Coronary artery (tissue), 2 donors: Measurements from ENCODE around the gene MYO1D.

ENCODE experiments used
- DNase-seq: peaks from one replicate; pipeline ENCODE4 v3.0.0-alpha.2; 2017; ENCODE audit warnings: low spot score
- H3K27ac ChIP-seq, 2 donors: fragments of 200-600 bp; sonication (generic); one replicate each; pipeline ENCODE4 v1.5.1; 2016 to 2019
- H3K4me3 ChIP-seq: fragments of 200-600 bp; sonication (generic); 2 replicates; pipeline ENCODE4 v1.5.1; 2016; ENCODE audit warnings: mild to moderate bottlenecking, moderate library complexity
- TF ChIP-seq, protein P1 (sequence below): fragments of 200-600 bp; sonication (generic); IDR thresholded peaks from one replicate; pipeline ENCODE4 v1.5.1; 2019; ENCODE audit warnings: antibody characterized with exemption

The MYO1D gene

DNA sequence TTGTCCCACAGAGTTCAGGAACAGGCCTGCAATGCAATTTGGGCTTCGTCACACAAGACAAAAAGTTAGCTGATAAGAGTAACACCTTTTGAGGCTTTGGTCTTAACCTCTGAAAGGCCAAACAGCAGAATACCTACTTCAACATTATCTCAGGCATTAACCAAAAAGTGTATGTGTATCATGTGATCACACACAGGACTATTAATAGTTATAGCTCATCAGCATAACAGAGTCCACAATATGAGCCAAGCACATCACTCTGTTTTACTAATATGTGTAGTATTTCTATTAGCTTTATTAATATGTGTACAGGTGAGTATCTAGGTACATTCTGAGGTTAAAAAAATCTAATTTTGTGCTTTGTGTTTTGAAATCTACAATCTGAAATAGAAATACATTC, 30.8 kb downstream of the MYO1D start:
- TF ChIP-seq, protein P1, sequence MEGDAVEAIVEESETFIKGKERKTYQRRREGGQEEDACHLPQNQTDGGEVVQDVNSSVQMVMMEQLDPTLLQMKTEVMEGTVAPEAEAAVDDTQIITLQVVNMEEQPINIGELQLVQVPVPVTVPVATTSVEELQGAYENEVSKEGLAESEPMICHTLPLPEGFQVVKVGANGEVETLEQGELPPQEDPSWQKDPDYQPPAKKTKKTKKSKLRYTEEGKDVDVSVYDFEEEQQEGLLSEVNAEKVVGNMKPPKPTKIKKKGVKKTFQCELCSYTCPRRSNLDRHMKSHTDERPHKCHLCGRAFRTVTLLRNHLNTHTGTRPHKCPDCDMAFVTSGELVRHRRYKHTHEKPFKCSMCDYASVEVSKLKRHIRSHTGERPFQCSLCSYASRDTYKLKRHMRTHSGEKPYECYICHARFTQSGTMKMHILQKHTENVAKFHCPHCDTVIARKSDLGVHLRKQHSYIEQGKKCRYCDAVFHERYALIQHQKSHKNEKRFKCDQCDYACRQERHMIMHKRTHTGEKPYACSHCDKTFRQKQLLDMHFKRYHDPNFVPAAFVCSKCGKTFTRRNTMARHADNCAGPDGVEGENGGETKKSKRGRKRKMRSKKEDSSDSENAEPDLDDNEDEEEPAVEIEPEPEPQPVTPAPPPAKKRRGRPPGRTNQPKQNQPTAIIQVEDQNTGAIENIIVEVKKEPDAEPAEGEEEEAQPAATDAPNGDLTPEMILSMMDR = no peak
- no peak overlapping the region for H3K4me3 ChIP-seq
- no peak overlapping the region for H3K27ac ChIP-seq
- DNase-seq = no peak

DNA sequence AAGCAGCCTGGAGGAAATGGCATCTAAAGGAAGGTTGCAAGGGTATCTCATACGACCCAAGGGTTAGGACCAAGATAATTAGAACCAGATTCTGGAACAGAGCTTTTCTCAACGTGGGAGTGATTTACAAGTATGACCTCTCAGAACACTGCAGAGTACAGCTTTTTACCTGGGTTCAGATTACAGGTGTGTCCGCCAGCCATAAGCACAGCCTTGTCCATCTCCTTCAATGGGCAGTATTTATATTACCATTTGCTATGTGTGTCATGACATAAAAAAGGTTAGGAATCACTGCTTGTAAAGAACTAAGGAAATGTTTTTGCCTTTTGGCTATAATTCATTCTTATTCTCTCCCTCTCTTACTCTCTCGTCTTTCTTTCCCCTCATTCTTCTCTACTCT, 36.7 kb downstream of the MYO1D start:
- DNase-seq = no peak
- TF ChIP-seq, protein P1 = no peak
- H3K4me3 ChIP-seq = no peak overlapping the region
- H3K27ac ChIP-seq = no peak overlapping the region

DNA sequence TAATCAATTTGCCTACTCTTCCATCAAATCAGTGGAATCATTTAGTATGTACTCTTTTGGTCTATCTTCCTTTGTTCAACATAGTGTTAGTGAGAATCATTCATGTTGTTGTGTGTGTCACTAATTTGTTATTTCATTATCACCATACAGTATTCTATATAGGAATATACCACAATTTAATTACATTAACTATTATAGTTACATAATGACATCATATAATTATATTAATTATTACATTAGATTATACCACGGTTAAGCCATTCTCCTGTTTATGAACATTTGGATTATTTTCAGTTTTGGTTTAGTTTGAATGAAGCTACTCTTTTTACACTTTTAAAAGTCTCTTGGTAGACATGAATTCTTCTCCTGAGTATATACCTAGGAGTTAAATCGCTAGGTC, 40.4 kb downstream of the MYO1D start:
- TF ChIP-seq, protein P1 = no peak
- Histone ChIP-seq H3K4me3 (no peak overlapping the region), H3K27ac (no peak overlapping the region)
- no peak for DNase-seq

DNA sequence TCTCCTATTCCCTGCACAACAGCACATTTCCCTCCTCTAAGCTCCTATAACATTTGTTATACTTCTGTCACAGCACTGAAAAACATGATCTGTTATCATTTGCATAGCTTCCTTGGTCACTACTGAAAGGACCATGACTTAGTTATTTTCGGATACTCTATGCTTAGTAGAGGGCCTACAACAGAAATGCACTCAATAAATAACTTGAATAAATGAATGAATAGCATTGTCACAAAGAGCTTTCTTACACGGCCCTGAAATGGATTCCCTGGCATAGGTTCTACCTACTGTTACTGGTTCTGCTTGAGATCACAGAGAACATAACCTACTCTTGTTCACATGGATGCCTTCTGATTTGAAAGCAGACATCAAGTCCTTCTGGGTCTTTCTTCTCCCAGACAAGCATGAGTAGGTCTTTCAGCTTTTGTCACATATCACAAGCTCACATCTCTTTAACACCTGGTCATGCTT, 41.6 kb downstream of the MYO1D start:
- TF ChIP-seq, protein P1 = no peak
- no peak for DNase-seq
- Histone ChIP-seq H3K27ac (peak overlapping the region in 1 of 2 donors; percentile 0), H3K4me3 (no peak overlapping the region)

DNA sequence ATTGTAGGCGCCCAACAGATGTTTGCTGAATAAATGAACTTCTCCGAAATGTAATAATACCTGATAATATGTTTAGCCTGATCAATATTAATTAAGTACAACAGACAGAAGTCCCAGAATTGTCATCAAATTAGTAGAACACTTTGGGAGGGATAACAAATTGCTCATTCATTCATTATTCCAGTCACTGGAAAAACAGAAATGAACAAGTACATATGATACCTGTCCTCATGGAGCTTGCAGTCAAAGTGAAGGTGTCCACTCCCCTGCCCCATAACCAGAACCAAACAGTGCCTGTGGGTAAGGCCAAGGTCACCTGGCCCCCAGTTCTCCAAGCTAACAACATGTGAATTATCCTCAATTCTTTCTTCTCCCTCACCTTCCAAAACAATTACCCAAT, 42.8 kb downstream of the MYO1D start:
- no peak overlapping the region for H3K4me3 ChIP-seq
- DNase-seq = no peak
- H3K27ac ChIP-seq = no peak overlapping the region
- TF ChIP-seq, protein P1 = no peak

DNA sequence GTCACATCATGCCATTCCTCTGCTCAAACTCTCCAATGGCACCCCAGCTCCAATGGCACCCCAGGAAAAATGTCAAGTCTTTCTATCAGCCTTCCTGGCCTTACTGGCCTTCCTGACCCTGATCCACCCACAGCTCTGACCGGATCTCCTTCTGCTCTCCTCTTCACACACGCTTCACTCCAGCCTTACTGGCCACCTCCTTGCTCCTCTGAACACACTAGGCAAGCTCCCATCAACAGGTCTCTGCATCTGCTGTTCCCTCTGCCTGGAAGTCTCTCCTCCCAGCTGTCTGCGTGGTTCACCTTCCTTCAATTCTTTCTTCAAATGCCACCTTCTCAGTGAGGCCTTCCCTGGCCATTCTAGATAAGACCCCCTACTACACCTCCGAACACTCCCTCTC, 43.4 kb downstream of the MYO1D start:
- TF ChIP-seq, protein P1 = no peak
- DNase-seq = no peak
- Histone ChIP-seq H3K4me3 (no peak overlapping the region), H3K27ac (no peak overlapping the region)

DNA sequence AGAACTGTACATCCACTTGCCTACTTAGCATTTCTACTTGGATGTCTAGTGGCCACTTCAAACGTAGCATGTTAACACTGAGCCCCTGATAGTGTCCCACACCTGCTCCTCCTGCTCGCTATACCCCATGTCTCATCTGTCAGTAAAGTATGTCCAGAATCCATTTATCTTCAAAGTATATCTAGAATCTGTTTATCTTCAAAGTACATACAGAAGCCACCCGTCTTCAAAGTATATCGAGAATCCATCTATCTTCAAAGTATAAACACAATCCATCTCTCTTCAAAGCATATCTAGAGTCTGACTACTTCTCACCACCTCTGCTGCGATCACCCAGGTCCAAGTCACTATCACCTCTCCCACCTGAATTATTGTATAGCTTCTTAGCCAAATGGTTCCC, 43.8 kb downstream of the MYO1D start:
- no peak for DNase-seq
- TF ChIP-seq, protein P1 = no peak
- H3K4me3 ChIP-seq = no peak overlapping the region
- no peak overlapping the region for H3K27ac ChIP-seq
